IMR-90 (cell line): ENCODE measurements around the gene FAM83B.

Experiments
- BHLHE40 ChIP-seq: fragments of 150-350 bp; IDR thresholded peaks from 2 replicates; pipeline ENCODE4 v1.6.1; 2016; ENCODE audit warnings: mild to moderate bottlenecking, low read depth, low read length
- CEBPB ChIP-seq: IDR thresholded peaks from 2 replicates; pipeline ENCODE4 v1.6.1; 2012; ENCODE audit warnings: low read depth, low read length, improper control_type of control experiment
- CTCF ChIP-seq: conservative IDR thresholded peaks from 2 replicates; pipeline ENCODE4 v1.5.1; 2012; ENCODE audit warnings: mild to moderate bottlenecking, low read depth, low read length, improper control_type of control experiment
- FOS ChIP-seq: fragments of 150-350 bp; IDR thresholded peaks from 2 replicates; pipeline ENCODE4 v1.6.1; 2016; ENCODE audit warnings: low read depth, low read length
- MXI1 ChIP-seq: IDR thresholded peaks from 2 replicates; pipeline ENCODE4 v1.6.1; 2012; ENCODE audit warnings: low read depth, mild to moderate bottlenecking, low read length, moderate library complexity, borderline replicate concordance
- NFE2L2 ChIP-seq: fragments of 150-350 bp; IDR thresholded peaks from 2 replicates; pipeline ENCODE4 v1.6.1; 2016; ENCODE audit warnings: low read depth, mild to moderate bottlenecking, low read length
- POLR2A ChIP-seq: IDR thresholded peaks from 2 replicates; pipeline ENCODE4 v1.6.1; 2012; ENCODE audit warnings: mild to moderate bottlenecking, low read depth, low read length
- RAD21 ChIP-seq: IDR thresholded peaks from 2 replicates; pipeline ENCODE4 v1.6.1; 2012; ENCODE audit warnings: low read length, improper control_type of control experiment
- SMC3 ChIP-seq: fragments of 150-350 bp; IDR thresholded peaks from 2 replicates; pipeline ENCODE4 v1.6.1; 2016; ENCODE audit warnings: low read depth, mild to moderate bottlenecking, antibody characterized with exemption, low read length, moderate library complexity
- USF2 ChIP-seq: fragments of 150-350 bp; IDR thresholded peaks from 2 replicates; pipeline ENCODE4 v1.6.1; 2017; ENCODE audit warnings: mild to moderate bottlenecking, antibody characterized with exemption, low read length, low read depth
- TF ChIP-seq, protein P1 (sequence below): fragments of 150-350 bp; IDR thresholded peaks from 2 replicates; pipeline ENCODE4 v1.6.1; 2016; ENCODE audit warnings: low read depth, mild to moderate bottlenecking, low read length, moderate library complexity, borderline replicate concordance

DNA sequence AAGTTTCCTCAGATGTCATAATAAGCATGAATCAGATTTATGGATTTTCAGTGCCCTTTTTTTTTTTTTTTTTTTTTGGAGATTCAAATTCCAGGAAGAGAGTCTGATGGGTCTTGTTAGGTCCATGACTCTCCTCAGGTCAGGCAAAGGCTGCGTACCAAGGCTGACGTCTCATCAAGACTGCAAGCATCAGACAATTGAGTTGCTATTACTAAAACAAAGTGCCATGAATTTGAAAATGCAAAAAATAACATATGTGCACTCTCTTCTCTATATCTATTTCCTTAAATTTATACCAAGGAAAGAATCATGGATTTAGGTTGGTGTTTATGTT is 134.7 kb downstream of the FAM83B start:
- no peak for TF ChIP-seq CTCF
- TF ChIP-seq FOS, result no peak
- TF ChIP-seq CEBPB, result no peak
- TF ChIP-seq USF2, result no peak
- no peak for TF ChIP-seq NFE2L2
- TF ChIP-seq POLR2A, result no peak
- no peak for TF ChIP-seq MXI1
- TF ChIP-seq, protein P1, sequence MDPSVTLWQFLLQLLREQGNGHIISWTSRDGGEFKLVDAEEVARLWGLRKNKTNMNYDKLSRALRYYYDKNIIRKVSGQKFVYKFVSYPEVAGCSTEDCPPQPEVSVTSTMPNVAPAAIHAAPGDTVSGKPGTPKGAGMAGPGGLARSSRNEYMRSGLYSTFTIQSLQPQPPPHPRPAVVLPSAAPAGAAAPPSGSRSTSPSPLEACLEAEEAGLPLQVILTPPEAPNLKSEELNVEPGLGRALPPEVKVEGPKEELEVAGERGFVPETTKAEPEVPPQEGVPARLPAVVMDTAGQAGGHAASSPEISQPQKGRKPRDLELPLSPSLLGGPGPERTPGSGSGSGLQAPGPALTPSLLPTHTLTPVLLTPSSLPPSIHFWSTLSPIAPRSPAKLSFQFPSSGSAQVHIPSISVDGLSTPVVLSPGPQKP, result no peak
- TF ChIP-seq RAD21, result no peak
- no peak for TF ChIP-seq SMC3
- no peak for TF ChIP-seq BHLHE40
